GM12874 (cell line): ENCODE measurements around the gene WNT16.

Source experiments
- CTCF ChIP-seq: IDR thresholded peaks from 2 replicates; pipeline ENCODE4 v1.5.1; 2011; ENCODE audit warnings: low read depth, mild to moderate bottlenecking, control low read depth, low read length, moderate library complexity; ENCODE audit not compliant: insufficient read depth

Gene WNT16

DNA sequence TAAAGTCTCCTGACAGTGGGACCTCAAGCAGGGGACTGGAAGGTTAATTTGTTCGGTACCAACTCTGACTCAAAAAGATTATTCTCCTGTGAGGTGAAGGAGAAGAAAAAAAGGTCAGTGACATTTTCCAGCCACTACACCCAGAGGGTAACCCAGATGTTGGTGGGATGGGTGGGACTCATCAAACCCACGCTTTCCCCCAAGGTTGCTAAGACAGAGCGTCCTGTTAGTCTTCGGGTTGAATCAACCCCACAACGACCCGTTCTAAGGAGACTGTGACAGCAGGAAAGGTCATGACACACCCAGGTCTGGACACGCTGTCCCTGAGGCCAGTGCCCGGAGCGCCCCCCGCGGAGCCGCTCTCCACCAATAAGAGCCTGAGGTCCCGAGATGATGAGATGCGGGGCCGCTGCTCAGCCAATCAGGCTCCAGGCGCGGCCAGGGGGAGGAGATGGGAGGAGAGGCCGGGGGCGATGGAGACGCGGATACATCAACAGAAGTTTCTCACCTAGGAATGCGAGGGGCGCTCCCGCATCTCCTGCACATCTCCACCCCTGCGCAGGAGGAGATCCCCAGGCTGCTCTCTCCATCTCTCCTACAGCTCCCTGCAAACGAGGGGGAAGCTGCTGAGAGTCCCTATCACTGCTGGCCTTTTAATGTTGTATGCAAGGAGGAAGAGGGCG, at the start of gene WNT16:
Gene WNT16, plus strand, starts transcription at position 493 of the 683 bp plus-strand sequence. CDS start 293 bp downstream, outside the sequence.
- no peak for TF ChIP-seq CTCF

DNA sequence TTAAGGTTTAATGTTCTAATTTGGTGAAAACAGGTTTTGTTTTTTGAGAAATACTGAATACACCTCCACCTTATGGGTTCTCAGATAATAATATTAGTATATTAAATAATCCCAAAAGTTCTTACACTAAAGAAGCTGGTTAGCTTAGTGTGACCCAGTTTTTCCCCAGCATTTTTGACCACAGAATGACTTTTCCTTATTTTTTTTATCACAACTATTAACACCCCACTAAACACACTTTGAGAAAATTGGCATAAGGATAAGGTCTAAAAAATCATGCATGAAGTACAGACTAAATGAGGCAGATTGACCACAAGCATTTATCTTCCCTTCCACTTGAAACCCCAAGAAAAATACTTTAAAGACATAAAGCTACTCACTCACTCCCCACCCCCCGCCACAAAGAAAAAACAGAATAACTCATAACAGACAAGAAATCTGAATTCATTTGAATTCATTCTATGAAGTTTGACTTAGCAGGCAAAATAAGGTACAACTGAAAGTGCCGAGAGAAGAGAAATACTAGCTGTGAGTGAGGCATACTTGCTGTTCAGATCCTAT, 49.7 kb upstream of the WNT16 start:
- no peak for TF ChIP-seq CTCF

DNA sequence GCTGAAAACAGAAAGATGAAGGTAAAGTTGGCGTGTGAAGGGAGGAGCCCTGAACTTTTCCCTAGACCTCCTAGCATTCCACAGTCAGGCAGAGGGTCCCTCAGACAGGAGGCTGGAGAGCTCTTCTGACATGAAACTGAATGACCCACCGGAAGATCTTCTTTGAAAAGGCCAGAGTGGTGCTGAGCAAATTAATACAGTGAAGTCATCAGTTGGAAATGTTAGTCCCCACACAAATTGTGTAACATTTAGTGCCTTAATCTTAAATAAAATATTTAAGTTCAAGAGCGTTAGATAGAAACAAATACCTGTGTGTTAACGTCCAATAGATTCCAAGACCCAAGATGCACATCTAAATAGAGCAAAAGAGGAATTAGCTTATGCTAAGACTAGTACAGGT, 49.0 kb upstream of the WNT16 start:
- no peak for TF ChIP-seq CTCF

- no peak for TF ChIP-seq CTCF
Observed at GRCh38 chr7:121280656-121281055, 48.1 kb upstream of the WNT16 start.

- TF ChIP-seq CTCF: no peak
Observed at GRCh38 chr7:121282129-121282528, 46.7 kb upstream of the WNT16 start.

GRCh38 chr7:121285066-121285667, 43.6 kb upstream of the WNT16 start:
- no peak for TF ChIP-seq CTCF

- TF ChIP-seq CTCF: no peak
Observed at GRCh38 chr7:121286186-121286585, 42.6 kb upstream of the WNT16 start.
